ENCODE results near the gene NLRP1. TPM values are rescaled to one million over a fixed set of nuclear protein-coding genes. Genes with fewer than 3 reads are reported as not detected.

NLRP1 gene
- total RNA-seq = 10 to 100 TPM; 23.3 to 72.5 (median 39.5) TPM

- TF ChIP-seq, protein P1, sequence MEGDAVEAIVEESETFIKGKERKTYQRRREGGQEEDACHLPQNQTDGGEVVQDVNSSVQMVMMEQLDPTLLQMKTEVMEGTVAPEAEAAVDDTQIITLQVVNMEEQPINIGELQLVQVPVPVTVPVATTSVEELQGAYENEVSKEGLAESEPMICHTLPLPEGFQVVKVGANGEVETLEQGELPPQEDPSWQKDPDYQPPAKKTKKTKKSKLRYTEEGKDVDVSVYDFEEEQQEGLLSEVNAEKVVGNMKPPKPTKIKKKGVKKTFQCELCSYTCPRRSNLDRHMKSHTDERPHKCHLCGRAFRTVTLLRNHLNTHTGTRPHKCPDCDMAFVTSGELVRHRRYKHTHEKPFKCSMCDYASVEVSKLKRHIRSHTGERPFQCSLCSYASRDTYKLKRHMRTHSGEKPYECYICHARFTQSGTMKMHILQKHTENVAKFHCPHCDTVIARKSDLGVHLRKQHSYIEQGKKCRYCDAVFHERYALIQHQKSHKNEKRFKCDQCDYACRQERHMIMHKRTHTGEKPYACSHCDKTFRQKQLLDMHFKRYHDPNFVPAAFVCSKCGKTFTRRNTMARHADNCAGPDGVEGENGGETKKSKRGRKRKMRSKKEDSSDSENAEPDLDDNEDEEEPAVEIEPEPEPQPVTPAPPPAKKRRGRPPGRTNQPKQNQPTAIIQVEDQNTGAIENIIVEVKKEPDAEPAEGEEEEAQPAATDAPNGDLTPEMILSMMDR (IDR thresholded peaks at IDR 0.05; ENCODE audit: low read depth) = no peak
Observed at GRCh38 chr17:5584383-5585286, at the start of gene NLRP1. Gene NLRP1, minus strand, starts transcription at chr17:5584509. Its CDS starts 552 bp downstream, at chr17:5583957.

GRCh38 chr17:5631958-5632590 is 47.8 kb upstream of the NLRP1 start:
- TF ChIP-seq, protein P1 (IDR thresholded peaks at IDR 0.05; ENCODE audit: low read depth) = no peak

DNA sequence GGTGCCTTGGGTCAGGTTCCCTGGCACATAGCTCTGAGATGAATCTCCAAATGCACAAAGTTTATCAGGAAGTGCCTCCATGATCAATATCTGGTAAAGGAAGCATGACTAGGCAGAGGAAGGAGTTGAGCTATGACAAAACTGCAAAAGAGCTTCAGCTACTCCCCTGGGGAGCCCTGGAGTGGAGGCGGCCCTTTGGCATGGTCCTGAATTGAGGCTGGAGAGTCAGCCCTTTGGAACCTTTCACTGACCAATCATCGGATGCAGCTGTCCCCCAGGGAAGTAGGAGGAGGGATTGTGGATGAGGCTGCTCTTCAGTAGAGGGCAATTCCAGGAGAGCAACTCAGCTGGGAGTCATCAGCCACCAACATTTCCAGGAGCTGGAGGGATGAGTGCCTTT is 46.1 kb upstream of the NLRP1 start:
- TF ChIP-seq, protein P1 (IDR thresholded peaks at IDR 0.05; ENCODE audit: low read depth) = no peak

DNA sequence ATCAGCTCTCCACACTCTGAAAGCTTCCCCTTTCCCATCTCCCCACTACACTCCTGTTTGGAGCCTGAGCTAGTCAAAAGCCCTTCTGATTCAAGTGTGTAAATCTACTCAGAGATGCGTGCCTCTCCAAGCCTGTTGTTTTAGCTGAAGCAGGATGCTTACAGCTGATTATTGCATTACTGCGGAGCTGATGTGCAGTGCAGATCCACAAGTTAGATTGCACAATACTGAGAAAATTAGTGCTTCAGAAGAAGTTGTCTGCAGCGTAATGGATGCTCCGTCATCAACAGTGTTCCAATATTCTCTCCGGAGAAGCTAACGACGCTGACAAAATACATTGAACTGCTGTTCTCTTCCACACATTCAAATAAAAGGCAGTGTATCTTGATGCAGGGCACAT is 44.8 kb upstream of the NLRP1 start:
- TF ChIP-seq, protein P1 (IDR thresholded peaks at IDR 0.05; ENCODE audit: low read depth) = no peak

DNA sequence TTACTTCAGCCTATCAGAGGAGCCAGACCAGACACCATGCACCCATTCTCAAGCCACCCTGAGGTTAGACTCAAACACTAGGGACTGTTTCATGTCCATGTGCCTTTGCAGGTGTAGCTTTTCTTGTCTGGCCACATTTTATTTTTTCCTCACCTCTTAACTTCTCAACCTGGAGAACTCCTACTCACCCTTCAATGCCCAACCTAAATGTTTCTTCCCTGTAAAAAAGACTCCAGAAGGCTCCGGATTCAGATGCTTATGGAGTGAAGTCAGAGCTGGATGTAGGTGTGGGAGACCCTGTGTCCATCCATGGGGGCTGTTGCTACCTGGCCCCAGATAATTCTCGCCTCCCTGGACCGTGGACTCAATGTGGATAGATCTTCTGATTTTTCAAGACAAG is 44.0 kb upstream of the NLRP1 start:
- TF ChIP-seq, protein P1 (IDR thresholded peaks at IDR 0.05; ENCODE audit: low read depth) = no peak

- TF ChIP-seq, protein P1 (IDR thresholded peaks at IDR 0.05; ENCODE audit: low read depth) = no peak
Observed at GRCh38 chr17:5624211-5624610, 39.9 kb upstream of the NLRP1 start.

DNA sequence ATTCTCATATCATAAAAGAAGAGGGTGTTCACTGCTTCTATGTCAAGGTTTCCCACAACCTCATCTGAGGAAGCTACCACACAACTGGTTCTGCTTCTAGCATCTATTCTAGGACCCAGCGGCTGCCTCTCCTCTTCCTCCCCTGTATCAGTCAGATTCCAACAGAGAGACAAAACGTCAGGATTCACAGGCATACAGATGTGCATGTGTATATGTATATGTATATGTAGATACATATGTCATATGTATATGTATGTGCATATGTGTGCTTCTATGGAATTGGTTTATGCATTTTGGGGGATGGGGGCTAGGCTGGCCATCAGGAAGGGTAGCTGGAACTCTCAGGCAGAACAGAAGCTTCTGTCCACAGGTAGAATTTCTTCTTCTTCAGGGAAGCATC is 37.4 kb upstream of the NLRP1 start:
- TF ChIP-seq, protein P1 (IDR thresholded peaks at IDR 0.05; ENCODE audit: low read depth) = no peak
